Measurements from ENCODE around the gene ARHGEF17.

The ARHGEF17 gene

DNA sequence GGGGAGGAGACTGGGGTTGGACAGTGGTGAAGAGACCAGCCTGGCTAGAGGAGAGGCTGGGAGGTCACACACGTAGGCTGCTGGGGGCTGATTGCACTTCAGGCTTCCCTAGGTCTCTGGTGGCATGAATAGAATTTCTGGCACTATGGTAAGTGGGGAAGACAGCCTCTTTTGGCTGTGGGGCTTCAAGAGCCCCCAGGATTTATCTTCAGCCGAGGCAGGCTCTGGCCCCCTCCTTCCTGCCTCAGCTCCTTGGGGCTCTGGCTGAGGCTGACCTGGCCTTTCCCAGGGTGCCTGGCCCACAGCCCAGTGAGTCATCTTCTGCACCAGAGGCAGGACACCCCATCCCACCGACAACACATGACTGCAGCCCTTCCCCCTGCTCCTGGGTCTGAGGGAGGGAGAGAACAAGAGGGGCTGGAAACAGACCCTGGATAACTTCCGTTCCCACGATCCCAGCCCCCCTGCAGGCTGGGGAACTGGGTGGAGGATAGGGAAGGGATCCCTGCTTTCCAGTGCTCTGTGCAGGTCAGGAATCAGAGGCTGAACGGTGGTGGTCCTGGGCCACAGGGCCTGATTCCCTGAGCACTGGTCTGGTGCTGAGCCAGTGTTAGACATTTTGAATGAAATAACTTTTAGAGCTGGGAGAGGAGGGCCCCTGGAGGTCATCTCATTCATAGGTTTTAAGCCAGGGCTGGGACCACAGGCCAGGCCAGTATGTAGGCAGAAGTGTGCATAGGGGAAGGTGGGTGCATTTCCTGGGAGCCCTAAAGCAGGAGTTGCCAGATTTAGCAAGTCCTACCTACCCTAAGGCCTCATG is 26.5 kb downstream of the ARHGEF17 start:
- DNase-seq = no peak

DNA sequence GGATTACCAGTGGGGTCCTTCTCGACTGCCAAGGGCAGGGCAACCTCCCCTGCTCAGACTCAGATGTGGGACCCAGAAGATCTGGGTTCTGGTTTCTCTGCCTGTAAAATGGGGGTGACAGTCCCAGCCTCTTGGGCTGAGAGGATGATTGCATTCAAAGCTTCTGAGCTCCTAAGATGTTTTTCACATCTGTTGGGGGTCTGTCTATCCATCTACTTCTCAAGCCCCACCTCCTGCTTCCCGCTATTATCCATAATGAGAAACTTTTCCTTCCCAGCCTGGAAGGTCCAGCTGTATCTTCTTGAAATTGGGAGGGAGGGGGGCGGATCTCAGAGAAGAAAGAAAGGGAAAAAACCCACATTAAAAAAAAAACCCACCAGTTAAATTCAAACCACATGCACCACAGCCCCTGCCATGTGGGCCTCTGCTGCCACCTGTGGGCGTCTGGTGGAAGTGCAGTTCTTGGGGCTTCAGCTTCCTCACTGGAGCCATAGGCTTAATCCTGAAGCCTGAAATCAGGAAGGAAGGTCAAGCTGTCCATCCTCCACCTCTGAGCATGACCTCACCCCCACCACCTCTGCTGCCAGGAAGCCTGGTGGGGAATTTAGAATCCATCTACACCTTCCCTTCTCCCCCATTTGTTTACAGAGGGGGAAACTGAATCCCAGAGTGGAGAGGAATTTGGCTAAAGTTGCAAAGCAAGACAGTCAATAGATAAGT is 27.3 kb downstream of the ARHGEF17 start:
- peak; percentile 28 for DNase-seq

DNA sequence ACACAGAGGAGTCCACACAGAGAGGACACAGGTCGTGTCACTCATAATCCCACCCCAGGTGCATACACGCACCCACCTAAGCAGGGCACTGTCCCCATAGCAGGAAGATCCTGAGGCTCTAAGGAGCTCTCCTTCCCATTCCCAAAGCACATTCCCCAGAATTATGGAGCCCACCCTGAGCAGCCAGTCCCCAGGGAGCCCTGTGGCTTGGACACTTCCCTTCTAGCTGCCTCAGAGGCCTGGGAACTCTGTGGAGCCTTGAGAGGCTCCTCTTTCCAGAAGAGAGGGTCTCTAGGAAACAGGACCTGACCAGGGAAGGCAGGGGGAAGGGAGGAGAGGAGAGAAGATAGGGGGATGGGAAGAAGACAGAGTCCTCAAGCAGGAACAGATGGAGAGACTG is 29.8 kb downstream of the ARHGEF17 start:
- no peak for DNase-seq

DNA sequence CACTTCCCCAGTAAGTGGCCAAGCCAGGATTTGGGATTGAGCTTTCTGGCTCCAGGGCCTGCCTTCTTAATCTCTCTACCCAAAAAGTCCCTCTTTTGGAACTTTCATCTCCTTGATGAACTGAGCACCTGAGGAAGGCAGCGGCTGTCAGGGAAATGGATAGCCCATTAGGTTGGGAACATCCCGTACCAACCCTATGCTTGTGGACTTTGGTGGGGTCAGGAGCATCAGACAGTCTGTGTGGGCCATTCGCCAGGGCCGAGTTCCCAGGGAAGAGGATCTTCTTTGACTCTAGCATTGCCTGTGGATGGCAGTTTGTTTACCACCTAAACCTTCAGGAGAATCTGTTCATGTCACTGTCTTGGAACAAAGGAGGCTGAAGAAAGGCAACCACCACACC is 30.2 kb downstream of the ARHGEF17 start:
- no peak for DNase-seq

DNA sequence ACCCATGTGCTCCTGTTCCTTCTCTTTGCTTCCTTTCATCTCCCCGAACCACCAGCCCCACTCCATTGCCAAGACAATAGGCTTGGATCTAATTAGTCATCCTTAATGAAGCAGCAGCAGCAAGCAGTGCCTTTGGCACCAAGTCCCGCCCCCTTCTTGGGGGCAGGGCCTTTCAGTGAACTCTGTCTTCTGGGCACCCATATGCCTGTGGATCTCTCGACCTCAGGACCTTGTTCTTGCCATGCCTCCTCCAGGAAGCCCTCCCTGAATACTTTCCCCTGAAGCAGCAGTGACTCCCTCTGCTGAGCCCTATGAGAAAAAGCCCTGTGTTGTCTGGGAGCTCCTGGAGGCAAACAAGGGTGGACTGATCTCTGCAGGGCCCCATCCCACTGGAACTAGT is 32.1 kb downstream of the ARHGEF17 start:
- no peak for DNase-seq

DNA sequence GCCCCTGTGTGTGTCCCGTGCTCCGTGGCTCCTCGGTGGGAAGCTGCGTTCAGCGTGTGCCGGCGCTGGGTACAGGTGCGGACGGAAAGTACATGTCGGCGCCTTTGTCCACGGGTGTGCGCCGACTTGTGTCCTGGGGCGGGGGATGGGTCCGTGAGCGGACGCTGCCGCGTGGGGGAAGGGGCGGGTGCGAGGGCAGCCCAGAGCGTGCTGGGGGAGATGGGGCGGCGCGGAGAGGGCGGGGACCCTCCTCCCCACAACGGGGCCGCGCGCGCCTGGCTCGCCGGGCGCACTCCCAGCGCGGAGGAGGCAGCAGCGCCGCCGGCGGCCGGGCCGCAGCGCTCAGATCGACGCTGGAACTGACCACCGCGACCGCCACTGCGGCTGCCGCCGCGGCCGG is 34.6 kb downstream of the ARHGEF17 start:
- no peak for DNase-seq

DNA sequence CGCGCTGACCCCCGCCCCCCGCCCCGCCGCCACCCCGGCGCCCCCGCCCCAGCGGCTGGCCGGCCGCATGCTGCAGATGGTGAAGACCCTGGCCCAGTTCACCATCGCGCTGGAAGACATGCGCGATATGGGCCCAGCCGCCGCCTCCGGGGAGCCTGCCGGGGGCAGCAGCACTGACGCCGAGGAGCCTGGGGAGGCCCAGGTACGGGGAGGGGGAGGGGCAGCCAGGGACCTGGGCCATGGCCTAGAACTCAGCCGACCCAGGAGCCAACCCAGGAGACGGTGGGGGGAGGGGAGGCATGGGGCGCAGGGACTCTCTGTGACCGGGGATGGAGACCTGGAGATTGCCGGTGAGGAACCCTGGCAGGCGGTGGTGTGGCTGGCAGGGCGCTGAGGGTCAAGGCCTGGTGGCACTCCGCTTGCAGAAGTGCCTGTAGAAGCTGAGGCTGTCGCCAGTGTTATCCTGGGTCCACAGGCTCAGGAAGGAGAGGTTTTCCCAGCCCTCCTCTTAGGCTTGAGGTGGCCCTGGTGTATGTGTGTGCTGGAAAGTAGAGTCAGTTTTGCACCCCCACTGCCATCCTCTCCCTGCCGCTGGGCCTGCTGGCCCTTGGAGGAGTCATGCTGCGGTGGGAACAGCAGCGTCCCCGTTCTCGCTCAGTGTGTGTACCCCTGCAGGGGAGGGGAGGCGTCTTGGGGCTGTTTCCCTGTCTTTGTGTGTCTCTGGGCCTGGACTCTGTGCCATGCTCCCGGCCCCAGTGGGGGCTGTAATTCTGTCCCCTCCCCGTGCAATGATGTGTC is 35.2 kb downstream of the ARHGEF17 start:
- DNase-seq = no peak

DNA sequence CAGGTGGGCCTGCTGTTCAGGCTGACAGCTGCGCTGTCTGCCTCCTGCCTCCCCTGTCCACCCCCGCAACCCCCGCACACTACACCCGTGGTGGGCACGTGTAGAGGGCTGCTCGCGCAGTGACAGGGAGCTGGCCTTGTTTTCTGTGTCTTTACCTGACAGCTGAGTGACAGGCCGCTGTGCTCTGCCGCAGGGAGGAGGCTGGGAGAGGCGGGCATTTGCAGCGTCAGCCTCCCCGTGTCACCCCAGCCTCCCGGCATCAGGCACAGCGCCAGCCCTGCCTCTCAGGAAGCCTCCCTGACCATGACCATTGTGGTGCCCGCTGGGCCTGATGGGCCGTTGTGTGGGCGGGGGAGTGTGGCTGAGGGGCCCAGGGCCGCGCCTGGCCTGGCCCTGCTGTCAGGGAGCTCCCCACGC is 36.1 kb downstream of the ARHGEF17 start:
- DNase-seq = no peak

DNA sequence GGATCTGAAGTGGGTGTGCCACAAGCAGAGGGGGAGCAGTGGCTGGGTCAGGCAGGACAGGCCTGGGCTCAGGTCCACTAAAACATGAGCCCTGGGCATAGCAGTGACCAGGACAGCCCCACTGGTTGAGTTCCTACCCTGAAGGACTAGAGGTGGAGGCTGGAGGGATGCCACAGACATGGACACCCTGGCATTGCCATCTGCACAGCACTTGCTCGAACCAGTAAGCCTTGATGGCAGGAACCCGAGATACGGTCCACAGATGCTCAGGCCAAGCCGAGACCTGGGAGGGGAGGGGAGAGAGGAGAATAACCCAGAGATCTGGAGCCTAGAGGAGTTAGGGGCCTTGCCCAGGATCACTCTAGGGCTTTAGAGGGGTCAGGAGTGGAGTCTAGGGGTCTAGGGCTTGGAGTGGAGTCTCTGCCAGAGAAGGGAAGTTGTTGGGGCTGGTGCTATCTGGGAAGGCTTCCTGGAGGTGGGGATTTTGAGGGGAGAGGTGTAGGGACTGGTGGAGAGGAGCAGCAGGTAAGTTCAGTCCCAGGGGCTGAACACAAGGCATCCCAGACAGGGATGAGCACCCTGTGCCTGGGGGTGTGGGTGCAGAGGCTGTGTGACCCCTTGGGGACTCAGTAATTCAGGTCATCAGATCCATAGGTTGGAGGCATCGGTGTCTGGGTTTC is 37.5 kb downstream of the ARHGEF17 start:
- no peak for DNase-seq

DNA sequence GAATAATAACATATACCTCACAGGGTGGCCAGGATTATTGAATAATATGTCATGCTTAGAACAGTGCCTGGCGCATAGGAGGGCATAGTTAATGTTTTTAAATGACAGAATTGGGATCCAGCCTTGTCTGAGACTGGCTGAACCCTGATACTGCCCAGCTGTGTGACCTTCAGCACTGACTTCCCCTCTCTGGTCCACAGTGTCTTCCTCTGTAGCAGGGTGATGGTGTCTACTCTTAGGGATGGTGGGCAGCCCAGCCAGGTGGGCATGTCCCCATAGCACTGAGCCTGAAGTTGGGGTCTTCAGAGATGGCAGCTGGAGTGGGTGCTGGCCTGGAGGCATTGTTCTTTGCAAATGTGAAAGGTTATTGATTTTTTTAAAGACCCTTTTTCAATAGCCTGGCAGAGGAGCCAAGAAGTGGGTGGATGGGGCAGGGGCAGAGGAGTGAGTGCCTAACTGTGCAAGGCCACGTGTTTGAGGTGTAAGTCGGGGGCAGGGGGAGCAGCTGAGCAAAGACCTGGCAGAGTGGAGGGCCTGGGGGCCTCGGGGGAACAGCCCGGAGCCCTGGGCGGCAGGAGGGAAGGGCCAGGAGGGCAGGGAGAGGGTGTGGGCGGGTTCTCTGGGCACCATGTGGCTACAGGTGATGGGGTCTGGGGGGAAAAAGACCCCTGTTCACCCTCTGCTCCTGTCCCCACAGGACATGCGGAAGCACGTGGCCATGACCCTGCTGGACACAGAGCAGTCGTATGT is 38.3 kb downstream of the ARHGEF17 start:
- DNase-seq = no peak

DNA sequence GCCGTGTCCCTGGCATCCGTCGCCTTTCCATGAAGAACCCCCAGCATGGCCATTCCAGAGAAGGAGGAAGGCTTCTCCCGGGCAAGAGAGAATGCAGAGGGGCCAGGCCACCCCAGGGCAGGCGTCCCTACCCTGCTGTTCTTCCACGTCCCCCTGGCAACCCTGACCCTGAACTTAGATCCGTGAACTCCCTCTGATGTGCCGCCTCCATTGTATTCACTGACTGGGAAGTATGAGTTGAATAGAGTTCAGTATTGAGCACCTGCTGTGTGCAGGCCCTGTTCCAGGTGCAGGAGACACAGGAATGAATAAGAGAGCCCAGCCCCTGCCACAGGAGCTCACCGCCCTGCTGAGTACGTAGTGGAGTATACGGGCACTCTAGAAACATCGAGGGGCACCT is 39.0 kb downstream of the ARHGEF17 start:
- DNase-seq = no peak

DNA sequence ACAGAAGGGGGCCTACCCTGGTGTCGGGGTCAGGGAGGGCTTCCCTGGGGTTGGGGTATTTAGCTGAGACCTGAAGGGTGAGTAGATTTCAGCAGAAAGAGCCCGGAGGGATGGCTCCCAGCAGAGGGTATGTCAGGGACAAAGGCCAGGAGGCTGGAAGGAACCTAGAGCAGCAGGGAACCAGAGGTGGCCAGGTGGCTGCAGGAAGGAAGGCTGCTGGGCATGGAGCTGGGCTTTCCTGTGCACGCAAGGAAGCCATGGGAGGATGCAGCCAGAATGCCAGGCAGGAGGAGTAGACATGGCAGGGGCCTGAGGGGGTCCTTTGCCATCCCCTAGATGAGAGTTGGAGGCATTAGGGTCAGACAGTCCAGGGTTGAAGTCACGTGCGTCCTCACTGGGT is 40.8 kb downstream of the ARHGEF17 start:
- DNase-seq = no peak

DNA sequence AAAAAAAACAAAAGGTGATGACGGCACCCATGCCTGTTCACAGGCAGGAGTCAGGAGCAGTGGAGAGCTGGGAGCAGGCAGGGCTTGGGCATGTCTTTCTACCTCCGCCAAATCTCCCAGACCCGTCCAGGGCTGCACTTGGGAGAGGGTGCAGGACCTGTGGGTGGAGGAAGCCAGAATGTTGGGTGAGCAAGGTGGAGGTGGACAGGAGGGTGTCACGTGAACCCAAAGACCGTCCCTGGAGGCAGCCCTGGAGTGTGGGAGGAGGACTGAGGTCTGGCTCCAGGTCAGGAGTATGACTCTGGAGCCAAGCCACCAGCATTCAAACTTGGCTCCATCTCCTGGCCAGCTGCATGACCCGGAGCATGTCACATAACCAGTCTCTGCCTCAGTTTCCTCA is 41.6 kb downstream of the ARHGEF17 start:
- no peak for DNase-seq

DNA sequence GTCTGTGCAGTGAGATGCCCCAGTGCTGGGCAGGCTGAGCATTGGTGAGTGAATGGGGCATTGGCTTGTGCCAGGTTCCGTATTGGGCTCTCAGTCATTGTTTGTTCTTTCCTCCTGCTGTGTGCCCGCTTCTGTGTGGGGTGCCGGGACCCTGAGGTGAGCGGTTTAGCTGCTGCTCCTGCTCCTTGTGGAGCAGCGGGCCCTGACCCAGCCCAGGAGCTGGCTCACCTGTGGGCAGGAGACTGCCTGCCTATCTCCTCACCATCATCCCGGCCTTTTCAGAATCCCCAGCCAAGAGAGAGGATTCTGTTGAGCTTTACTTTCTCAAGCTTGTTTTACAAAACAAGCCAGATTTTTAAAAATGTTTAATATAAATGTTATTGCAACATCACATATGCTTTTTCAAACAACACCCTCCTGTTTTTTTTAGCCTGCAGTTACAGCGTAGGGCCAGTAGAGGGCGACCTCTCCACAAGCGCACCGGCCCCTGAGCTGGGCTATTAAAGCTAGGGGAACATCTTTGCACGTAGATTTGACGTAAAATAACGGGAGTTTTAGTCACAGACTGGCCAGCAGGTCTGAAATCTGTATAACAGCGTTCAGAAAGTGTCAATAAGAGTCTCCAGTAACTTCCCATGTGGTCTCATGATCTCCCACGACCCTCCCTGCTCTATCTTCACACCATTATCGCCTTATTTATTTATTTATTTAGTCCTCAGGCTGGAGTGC is 43.0 kb downstream of the ARHGEF17 start:
- DNase-seq = peak; percentile 34

DNA sequence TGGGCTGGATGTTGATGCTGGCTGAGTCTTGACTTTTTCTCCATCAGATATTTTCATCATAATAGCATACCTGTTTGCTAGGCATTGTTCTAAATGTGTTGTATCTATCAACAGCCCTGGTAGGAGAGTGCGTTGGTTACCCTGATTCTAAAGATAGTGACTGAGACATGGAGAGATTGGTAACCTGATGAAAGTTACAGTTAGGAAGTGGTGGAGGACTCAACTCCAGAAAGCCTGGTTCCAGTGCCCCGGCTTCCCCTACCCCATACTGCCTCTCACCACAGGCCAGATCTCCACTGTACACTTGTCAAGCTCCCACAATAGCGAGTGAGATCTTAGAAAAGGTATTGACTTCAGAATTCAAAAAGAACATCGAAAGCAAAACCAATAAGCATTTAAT is 45.3 kb downstream of the ARHGEF17 start:
- DNase-seq = no peak

DNA sequence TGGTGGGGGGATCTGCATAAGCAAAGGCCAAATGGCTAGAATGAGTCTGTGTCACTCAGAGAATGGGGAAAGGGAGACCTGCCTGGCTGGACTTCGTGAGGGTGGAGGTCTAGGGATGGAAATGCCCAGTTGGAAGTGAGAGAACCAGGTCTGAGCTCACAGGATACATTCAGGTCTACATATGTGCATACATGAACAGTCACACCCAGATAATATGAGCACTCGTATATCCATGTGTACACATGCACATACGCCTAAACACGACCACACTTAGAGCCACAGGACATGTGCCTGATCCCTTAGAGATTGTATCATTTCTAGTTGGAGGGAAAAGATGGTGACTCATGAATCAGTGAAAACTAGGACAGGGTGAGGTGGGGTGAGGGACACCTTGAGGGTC is 47.0 kb downstream of the ARHGEF17 start:
- no peak for DNase-seq

DNA sequence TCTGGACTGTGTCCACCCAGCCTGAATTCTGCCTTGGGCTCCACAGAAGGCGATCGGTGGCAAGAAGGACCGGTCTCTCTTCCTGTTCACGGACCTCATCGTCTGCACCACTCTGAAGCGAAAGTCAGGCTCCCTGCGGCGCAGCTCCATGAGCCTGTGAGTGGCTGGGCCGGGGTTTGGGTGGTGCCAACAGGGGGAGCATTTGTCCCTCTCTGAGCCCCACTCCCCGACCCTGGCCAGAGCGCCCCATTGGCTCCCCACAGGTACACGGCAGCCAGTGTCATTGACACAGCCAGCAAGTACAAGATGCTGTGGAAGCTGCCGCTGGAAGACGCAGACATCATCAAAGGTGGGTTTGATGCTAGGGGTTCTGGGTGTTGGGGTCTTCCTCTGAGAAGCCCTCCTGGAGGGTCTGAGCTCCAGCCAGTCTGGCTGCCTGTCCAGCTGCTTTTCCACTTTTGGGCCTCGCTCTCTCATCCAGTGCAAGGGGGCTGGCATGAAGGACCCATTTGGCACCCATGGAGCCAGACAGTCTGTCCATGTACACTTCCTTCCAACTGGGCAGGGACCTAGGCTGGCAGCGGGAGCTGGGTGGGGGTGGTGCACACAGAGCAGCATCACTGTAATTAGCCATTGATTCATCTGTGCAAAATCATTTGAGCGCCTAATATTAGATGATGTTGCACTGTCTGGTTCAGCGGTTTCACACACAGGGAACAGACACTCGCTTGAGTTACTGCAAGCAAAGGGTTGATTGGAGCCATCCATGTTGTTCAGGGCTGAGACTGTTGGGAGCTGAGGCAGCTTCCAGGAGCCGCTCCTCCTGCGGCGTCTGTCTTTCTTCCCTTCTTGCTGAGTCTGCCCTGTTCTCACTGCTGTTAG is 49.1 kb downstream of the ARHGEF17 start:
- DNase-seq = no peak

DNA sequence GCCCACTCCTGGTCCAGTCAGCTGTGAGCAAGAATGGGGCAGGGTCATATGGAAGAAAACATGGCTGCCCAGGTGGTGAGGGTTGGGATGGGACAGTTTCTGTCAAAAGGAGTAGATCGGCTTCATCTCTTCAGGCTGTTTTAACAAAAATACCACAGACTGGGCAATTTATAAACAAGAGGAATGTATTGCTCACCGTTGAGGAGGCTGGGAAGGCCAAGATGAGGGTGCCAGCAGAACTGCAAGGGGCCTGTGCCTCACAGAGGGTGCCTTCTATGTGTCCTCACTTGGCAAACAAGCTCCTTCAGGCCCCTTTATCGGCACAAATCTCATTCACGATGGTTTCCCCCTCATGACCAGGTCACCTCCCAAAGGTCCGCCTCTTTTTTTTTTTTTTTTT is 50.0 kb downstream of the ARHGEF17 start:
- DNase-seq = no peak

DNA sequence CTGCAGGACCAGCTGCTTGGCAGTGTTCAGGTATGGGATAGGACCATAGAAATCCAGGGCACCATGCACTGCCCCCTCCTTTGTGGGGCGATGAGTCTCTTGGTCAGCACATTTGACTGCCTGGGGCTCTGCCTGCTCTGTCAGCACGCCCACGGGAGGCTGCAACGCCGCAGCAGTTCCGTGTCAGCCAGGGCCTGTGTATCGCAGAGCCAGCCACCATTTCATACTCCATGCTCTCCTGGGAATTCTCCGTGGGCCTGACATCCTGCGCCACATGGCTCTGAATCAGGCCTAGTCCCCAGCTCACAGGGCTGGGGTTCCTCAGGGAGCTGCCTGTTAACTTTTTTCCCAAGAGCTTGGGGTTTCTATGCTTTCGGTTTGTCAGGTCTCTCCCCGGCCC is 51.3 kb downstream of the ARHGEF17 start:
- no peak for DNase-seq

DNA sequence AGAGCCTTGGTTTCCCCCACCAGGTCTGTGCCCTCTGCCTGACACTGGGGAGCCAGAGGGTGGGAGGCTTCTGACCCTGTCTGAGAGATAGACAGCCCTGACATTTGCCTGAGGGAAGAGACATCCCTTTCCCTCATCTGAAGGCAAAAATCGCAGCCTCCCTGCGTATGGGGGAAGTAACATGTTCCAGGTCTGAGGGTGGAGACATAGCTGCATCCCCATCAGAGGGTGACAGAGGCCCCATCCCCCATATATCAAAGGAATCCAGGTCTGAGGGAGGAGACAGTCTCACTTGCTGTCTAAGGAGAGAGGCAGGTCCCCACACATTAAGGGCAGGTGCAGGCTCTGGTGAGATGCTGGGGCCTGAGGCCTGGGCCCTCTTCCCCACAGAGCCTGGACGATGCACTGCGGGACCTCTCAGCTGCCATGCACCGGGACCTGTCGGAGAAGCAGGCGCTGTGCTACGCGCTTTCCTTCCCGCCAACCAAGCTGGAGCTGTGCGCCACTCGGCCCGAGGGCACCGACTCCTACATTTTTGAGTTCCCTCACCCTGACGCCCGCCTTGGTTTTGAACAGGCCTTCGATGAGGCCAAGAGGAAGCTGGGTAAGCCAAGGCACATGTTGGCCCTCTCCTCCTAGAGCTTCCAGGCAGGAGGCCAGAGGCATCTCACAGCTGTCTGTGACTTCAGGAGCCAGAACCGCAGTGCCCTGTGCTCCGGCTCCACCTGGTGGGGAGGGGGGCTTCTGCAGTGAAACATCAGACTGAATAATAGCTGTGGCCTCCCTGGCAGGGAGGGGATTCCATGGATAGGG is 52.1 kb downstream of the ARHGEF17 start:
- DNase-seq = no peak
